NOMO-1 treated with dmso at 0.1 percent for 144 hours (cell line): Measurements from ENCODE around the gene KDR.

Experiments
- DNase-seq: peaks from one replicate; lab custom pipeline; 2025; ENCODE audit not compliant: unreplicated experiment; lab: John Stamatoyannopoulos, UW

KDR gene

DNA sequence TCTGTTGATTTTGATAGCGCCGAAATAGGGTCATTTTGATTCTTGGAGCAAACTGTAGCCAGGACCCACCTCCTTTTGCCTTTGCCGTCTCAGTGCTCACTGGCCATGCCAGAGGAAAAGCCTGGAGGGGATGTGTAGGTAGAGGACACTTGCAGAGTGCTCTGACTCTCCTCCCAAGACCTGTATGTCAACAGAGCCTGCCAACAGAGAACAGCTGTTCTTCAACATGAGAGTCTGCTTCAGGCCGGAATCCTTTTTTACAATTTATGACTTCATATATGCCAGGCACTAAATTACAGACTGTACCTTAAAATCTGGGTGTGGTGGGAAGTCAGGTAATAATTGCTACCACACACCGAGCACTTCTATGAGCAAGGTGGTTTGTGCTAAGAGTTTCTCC, 94.2 kb downstream of the KDR start:
- DNase-seq, result no peak

DNA sequence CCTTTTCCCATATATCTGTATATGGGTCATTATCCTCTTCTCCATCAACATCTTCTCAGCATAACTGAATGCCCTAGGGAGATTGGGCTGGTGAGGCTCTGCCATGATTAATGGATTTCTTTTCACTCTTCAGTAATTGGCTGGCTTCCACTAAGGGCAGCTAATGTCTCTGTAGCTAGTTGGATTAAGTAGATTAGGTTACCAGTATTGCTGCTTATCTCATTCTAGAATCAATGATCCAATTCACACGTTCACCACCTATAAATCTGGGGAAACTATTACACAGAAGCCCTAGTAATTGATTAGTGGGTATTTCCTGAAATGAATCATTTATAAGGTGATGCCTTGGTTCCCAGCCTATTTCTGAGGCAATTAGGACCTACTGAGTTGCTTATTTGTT, 94.8 kb downstream of the KDR start:
- no peak for DNase-seq

DNA sequence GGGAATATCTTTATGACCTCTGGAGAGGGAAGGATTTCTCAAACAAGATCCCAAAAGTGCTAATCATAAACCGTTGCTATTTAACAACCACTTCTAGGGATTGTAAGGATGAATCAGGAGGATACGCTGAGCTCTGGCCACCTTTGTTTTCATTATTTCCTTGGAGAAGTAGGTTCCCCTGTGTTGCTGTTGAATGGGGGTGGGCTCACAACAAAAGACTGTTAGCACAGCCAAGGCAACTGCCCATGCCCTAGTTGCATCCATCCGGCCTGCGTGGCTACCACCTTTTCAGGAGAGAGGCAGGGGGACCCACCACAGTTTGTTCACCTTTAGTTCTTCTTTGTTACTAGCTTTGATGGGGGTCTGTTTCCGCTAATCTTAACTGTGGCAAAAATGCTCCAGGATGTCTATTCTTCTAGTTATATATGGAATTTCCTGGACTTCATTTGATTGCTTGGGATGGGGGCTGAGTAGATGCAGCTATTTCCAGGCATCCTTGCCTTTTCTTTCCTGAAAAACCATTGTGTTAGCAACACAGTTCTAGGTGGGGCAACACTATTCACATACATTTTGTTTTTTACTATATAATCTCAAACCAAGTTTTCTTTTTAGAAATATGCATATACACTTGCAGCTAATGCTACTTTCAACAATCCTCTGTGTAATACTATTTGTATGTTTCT, 95.4 kb downstream of the KDR start:
- no peak for DNase-seq

DNA sequence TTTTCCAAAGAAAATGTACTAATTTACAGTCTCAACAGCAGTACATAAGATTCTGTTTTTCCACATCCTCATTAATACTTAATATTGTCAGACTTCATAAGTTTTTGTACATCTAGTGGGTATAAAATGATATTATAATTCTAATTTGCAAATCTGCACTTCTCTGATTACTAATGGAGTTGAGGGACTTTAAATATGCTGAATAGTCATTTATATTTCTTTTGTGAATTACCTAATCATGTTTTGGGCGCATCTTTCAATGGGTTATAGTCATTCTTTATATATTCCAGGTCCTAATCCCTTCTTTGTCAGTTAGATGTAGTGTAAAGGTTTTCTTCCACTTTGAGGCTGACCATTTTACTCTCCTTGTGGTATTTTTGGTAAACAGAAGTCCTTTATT, 96.1 kb downstream of the KDR start:
- DNase-seq, result no peak
